NCI-H2196 treated with DMSO at 0.1 percent for 48 hours (cell line): ENCODE data around the gene FAM9A.

ENCODE experiments used
- DNase-seq: peaks from one replicate; lab custom pipeline; 2025; ENCODE audit not compliant: unreplicated experiment; lab: John Stamatoyannopoulos, UW

Gene FAM9A

GRCh38 chrX:8801041-8801599 is at the start of gene FAM9A:
FAM9A (minus strand) TSS chrX:8801383; CDS start chrX:8800171, 1,212 bp downstream.
- DNase-seq: no peak

DNA sequence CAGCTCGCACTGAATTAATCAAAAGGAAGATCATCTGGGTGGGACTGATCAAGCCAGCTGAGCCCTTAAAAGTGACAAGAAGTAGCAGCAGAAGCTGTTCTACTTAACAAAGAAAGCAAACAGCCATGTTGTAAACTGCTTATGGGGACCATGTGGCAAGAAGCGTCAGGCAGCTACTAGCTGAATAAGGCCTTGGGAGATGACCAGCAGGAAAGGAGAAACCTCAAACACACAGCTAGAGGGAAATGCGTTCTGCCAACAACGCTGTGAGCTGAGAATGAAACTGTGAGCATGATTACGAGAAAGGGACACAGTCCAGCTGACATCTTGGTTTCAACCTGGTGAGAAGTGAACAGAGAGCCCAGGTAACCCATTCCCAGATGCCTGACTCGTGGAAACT is 49.3 kb upstream of the FAM9A start:
- no peak for DNase-seq

DNA sequence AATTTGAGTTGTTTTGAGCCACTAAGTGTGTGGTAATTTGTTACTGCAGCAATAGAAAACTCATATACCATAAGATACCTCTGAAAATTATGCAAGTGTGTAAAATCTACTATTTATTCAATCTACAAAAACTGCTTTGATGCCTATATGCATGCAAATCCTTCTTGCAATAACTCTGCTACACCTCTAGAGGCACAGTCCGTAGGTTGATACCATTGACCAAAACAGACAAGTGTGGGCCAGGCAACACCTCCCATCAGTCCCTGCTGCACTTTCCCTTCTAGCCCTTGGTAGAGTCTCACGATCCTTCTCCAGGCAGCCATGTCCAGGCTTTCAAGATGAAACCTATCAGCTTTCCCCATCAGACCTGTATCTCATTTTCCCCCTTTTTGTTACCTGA is 48.8 kb upstream of the FAM9A start:
- DNase-seq: no peak

- no peak for DNase-seq
Measured at GRCh38 chrX:8849458-8849857, 48.3 kb upstream of the FAM9A start.

- no peak for DNase-seq
Measured at GRCh38 chrX:8848911-8849310, 47.7 kb upstream of the FAM9A start.

GRCh38 chrX:8848441-8848840 is 47.3 kb upstream of the FAM9A start:
- no peak for DNase-seq

GRCh38 chrX:8847360-8847759 is 46.2 kb upstream of the FAM9A start:
- no peak for DNase-seq

DNA sequence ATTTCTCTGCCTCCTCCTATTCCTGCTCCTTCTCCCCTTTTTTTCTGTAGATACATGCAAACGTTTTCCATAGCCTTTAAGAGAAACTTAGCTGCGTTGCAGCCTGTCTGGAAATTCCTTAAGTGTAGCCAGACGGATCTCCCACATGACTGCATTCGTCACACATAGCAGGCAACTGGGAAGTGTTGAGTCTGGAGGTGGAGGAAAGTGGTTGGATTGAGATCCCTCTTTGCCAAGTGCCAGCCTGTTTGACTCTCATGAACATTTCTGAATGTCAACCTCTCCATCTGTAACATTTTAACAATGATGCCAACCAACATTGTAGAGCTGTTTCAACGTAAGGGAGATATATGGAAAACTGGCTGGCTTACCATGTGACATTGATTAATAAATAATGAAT is 45.1 kb upstream of the FAM9A start:
- no peak for DNase-seq

DNA sequence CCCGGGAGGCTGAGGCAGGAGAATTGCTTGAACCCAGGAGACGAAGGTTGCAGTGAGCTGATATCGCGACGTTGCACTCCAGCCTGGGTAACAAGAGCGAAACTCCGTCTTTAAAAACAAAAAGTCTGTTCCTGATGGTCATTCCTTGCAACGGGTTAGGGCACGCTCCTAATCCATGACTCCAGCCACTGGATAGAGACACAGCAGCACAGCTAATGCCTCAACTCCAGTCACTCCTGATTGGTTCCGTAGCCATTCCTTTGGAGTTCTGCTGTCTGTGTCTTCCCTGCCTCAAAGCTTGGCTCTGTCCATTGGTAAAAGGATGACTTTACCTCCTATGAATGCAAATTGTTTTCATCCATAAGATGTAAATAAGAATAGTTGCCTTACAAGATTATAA is 44.3 kb upstream of the FAM9A start:
- DNase-seq: no peak

DNA sequence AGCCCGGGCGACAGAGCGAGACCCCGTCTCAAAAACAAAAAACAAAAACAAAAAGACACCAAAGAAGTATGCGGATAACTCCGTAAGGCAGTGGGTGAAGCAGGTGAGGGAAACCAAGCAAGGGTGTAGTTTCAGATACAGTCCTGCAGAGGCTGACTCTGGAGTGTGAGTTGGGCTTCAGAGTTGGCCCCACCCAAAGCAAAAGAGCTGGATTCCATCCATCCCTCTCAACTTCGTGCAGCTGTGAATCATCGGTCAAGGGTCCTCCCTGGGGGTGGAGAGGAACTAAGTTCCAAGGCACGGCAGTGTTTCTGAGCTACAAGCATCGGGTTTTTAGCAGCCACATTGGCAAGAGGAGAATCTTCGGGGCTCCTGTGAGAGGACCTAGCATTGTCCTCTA is 43.9 kb upstream of the FAM9A start:
- no peak for DNase-seq

DNA sequence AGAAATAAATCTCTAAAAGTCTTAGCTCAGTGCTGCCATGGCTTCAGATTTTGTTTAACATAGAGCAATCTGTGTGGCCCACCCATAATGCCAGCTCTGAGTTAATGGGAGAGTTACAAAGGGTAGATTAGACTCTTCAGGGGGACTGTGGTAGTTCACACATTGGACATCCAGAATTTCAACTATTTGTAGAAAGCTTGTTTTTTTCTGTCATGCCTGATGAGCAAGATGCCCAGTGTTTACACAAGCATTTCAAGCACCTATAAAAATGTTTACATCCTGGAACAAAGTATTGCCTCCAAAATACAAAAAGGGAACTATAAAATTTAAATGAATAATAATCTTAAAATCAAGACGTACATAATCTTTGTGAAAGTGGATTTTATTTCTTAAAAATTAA is 43.0 kb upstream of the FAM9A start:
- no peak for DNase-seq

DNA sequence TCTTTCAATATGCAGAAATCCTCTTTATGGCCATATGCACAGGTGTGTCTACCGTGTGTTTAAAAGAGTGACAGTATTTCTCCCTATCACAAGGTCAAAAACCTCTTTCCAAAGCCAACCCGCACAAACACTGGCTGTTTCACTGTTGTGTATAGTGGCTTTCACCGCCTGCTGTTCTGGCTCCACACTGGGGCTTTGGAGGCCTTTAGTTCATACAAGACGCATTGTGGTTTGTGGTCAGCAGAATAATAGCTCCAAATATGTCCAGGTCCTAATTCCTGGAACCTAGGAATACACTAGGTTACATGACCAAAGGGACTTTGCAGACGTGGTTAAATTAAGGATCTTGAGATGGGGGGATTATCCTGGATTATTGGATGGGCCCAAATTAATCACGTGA is 40.7 kb upstream of the FAM9A start:
- no peak for DNase-seq

DNA sequence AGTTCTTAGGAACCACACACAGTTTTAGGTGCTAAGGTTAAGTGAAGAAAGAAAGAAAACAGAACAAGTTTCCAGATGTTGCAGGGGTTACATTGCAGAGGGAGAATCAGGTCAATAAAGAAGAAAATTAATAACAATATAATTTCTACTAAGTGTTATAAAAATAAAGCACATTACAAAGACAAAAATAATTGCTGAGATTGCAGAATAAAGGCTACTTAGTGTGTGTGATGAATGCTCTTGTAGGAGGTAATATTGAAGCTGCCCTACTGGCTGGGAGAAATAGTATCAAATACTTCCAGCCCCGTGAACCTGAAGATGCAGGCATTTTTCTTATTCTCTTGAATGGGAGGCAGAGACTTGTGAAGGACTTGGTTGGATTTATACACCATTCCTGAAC is 33.2 kb upstream of the FAM9A start:
- DNase-seq: no peak

- no peak for DNase-seq
Measured at GRCh38 chrX:8832582-8833378, 31.6 kb upstream of the FAM9A start.

GRCh38 chrX:8823698-8824097 is 22.5 kb upstream of the FAM9A start:
- no peak for DNase-seq

GRCh38 chrX:8822002-8822401 is 20.8 kb upstream of the FAM9A start:
- no peak for DNase-seq

GRCh38 chrX:8820910-8821527 is 19.8 kb upstream of the FAM9A start:
- peak; percentile 8 for DNase-seq

- peak; percentile 2 for DNase-seq
Measured at GRCh38 chrX:8815460-8816065, 14.4 kb upstream of the FAM9A start.

- DNase-seq: no peak
Measured at GRCh38 chrX:8813036-8813435, 11.9 kb upstream of the FAM9A start.

DNA sequence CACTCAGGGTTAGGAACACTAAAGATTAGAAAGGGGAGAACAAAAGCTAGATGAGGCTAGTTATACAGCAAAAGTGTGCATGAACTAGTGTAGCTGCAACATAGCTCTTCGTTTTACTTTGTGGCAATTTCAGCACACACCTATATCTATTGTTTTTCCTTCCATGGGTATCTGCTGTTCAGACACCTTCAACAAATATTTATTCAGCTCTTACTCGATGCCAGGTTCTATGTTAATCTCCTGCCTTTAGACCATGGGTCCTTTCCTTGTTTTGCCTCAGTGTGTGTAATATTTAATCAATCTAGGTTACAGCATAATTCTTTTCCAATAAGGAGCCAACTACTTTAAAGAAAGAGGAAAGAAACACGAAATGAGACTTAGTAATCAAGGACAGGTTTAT is 10.4 kb upstream of the FAM9A start:
- DNase-seq: no peak

GRCh38 chrX:8808661-8809060 is 7.5 kb upstream of the FAM9A start:
- no peak for DNase-seq

GRCh38 chrX:8805974-8806373 is 4.8 kb upstream of the FAM9A start:
- DNase-seq: no peak
